Fibroblast of villous mesenchyme (primary cell): Measurements from ENCODE around the gene USH1G. TPM values are rescaled to one million over a fixed set of nuclear protein-coding genes. Genes with fewer than 3 reads are reported as not detected.

Experiments used
- DNase-seq: peaks from one replicate; pipeline ENCODE4 v3.0.0-alpha.2; 2010; ENCODE audit warnings: low read depth
- H3K4me3 ChIP-seq: 2 replicates; pipeline ENCODE4 v1.5.1; 2011; ENCODE audit warnings: low read depth, mild to moderate bottlenecking, low read length
- CTCF ChIP-seq: IDR thresholded peaks from 2 replicates; pipeline ENCODE4 v1.5.1; 2012; ENCODE audit warnings: low read depth, mild to moderate bottlenecking, low read length; ENCODE audit not compliant: insufficient read depth
- total RNA-seq: library from RNA; depleted of rRNA; stranded (reverse); fragments of >200 nt; gene quantifications from 2 replicates; pipeline ENCODE4 v1.2.3, GENCODE V29; 2012

The USH1G gene
- total RNA-seq, 1 donor, result not detected

GRCh38 chr17:74960570-74961342 lies 37.7 kb upstream of the USH1G start:
- no peak for DNase-seq
- H3K4me3 ChIP-seq, result no peak overlapping the region
- TF ChIP-seq CTCF, result peak; percentile 36

GRCh38 chr17:74959826-74960515 lies 36.9 kb upstream of the USH1G start:
- TF ChIP-seq CTCF, result no peak
- H3K4me3 ChIP-seq, result no peak overlapping the region
- no peak for DNase-seq

GRCh38 chr17:74957935-74958740 lies 35.1 kb upstream of the USH1G start:
- DNase-seq, result peak; percentile 45
- TF ChIP-seq CTCF, result peak; percentile 93
- no peak overlapping the region for H3K4me3 ChIP-seq

- no peak for TF ChIP-seq CTCF
- no peak for DNase-seq
- H3K4me3 ChIP-seq, result no peak overlapping the region
These were observed 33.0 kb upstream of the USH1G start for GRCh38 chr17:74956093-74956492.

- no peak overlapping the region for H3K4me3 ChIP-seq
- TF ChIP-seq CTCF, result no peak
- no peak for DNase-seq
These were observed 31.8 kb upstream of the USH1G start for GRCh38 chr17:74954665-74955421.

GRCh38 chr17:74954115-74954514 lies 31.1 kb upstream of the USH1G start:
- no peak overlapping the region for H3K4me3 ChIP-seq
- TF ChIP-seq CTCF, result no peak
- no peak for DNase-seq
